Measurements from ENCODE around the gene FIG4.

DNA sequence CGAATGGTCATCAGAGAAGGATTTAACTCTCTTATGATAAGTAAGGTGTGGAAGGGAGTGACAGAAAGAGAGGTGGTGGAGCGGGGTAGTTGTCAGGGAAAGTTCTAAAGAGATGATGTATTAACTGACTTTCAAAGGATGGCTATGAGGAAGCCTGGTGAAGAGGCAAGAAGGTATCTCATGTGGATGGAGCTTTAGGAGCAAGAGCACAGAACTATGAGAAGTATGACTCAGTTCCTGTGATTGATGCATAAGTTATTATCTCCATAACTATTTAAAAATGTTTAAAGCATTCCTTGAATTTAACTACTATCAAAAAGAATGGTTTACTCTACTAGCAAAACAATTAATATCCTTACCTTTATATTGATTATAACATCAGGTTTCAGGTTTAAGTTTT lies 28.9 kb upstream of the FIG4 start:
- TF ChIP-seq, protein P1, sequence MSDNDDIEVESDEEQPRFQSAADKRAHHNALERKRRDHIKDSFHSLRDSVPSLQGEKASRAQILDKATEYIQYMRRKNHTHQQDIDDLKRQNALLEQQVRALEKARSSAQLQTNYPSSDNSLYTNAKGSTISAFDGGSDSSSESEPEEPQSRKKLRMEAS (CRISPR knock-in tag; IDR thresholded peaks at IDR 0.05): no peak
- TF ChIP-seq, protein P2, sequence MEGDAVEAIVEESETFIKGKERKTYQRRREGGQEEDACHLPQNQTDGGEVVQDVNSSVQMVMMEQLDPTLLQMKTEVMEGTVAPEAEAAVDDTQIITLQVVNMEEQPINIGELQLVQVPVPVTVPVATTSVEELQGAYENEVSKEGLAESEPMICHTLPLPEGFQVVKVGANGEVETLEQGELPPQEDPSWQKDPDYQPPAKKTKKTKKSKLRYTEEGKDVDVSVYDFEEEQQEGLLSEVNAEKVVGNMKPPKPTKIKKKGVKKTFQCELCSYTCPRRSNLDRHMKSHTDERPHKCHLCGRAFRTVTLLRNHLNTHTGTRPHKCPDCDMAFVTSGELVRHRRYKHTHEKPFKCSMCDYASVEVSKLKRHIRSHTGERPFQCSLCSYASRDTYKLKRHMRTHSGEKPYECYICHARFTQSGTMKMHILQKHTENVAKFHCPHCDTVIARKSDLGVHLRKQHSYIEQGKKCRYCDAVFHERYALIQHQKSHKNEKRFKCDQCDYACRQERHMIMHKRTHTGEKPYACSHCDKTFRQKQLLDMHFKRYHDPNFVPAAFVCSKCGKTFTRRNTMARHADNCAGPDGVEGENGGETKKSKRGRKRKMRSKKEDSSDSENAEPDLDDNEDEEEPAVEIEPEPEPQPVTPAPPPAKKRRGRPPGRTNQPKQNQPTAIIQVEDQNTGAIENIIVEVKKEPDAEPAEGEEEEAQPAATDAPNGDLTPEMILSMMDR (IDR thresholded peaks at IDR 0.05): no peak
- no peak for TF ChIP-seq JUN (CRISPR knock-in tag; IDR thresholded peaks at IDR 0.05)
- TF ChIP-seq, protein P3, sequence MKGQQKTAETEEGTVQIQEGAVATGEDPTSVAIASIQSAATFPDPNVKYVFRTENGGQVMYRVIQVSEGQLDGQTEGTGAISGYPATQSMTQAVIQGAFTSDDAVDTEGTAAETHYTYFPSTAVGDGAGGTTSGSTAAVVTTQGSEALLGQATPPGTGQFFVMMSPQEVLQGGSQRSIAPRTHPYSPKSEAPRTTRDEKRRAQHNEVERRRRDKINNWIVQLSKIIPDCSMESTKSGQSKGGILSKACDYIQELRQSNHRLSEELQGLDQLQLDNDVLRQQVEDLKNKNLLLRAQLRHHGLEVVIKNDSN (CRISPR knock-in tag; IDR thresholded peaks at IDR 0.05): no peak
- no peak for TF ChIP-seq NFYB (CRISPR knock-in tag; conservative IDR thresholded peaks at IDR 0.05; ENCODE audit: low read depth)
- no peak for TF ChIP-seq TEAD4 (CRISPR knock-in tag; IDR thresholded peaks at IDR 0.05)
- TF ChIP-seq, protein P4, sequence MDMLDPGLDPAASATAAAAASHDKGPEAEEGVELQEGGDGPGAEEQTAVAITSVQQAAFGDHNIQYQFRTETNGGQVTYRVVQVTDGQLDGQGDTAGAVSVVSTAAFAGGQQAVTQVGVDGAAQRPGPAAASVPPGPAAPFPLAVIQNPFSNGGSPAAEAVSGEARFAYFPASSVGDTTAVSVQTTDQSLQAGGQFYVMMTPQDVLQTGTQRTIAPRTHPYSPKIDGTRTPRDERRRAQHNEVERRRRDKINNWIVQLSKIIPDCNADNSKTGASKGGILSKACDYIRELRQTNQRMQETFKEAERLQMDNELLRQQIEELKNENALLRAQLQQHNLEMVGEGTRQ (CRISPR knock-in tag; IDR thresholded peaks at IDR 0.05): no peak
- TF ChIP-seq, protein P5, sequence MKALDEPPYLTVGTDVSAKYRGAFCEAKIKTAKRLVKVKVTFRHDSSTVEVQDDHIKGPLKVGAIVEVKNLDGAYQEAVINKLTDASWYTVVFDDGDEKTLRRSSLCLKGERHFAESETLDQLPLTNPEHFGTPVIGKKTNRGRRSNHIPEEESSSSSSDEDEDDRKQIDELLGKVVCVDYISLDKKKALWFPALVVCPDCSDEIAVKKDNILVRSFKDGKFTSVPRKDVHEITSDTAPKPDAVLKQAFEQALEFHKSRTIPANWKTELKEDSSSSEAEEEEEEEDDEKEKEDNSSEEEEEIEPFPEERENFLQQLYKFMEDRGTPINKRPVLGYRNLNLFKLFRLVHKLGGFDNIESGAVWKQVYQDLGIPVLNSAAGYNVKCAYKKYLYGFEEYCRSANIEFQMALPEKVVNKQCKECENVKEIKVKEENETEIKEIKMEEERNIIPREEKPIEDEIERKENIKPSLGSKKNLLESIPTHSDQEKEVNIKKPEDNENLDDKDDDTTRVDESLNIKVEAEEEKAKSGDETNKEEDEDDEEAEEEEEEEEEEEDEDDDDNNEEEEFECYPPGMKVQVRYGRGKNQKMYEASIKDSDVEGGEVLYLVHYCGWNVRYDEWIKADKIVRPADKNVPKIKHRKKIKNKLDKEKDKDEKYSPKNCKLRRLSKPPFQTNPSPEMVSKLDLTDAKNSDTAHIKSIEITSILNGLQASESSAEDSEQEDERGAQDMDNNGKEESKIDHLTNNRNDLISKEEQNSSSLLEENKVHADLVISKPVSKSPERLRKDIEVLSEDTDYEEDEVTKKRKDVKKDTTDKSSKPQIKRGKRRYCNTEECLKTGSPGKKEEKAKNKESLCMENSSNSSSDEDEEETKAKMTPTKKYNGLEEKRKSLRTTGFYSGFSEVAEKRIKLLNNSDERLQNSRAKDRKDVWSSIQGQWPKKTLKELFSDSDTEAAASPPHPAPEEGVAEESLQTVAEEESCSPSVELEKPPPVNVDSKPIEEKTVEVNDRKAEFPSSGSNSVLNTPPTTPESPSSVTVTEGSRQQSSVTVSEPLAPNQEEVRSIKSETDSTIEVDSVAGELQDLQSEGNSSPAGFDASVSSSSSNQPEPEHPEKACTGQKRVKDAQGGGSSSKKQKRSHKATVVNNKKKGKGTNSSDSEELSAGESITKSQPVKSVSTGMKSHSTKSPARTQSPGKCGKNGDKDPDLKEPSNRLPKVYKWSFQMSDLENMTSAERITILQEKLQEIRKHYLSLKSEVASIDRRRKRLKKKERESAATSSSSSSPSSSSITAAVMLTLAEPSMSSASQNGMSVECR (CRISPR knock-in tag; IDR thresholded peaks at IDR 0.05; ENCODE audit: borderline replicate concordance): no peak
- TF ChIP-seq MYBL2 (CRISPR knock-in tag; IDR thresholded peaks at IDR 0.05): no peak
- TF ChIP-seq, protein P6, sequence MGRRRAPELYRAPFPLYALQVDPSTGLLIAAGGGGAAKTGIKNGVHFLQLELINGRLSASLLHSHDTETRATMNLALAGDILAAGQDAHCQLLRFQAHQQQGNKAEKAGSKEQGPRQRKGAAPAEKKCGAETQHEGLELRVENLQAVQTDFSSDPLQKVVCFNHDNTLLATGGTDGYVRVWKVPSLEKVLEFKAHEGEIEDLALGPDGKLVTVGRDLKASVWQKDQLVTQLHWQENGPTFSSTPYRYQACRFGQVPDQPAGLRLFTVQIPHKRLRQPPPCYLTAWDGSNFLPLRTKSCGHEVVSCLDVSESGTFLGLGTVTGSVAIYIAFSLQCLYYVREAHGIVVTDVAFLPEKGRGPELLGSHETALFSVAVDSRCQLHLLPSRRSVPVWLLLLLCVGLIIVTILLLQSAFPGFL (CRISPR knock-in tag; IDR thresholded peaks at IDR 0.05; ENCODE audit: borderline replicate concordance): no peak
- no peak for TF ChIP-seq NFE2L1 (CRISPR knock-in tag; IDR thresholded peaks at IDR 0.05)
- TF ChIP-seq TP53 (CRISPR knock-in tag; IDR thresholded peaks at IDR 0.05): no peak
- TF ChIP-seq FOXJ3 (CRISPR knock-in tag; IDR thresholded peaks at IDR 0.05; ENCODE audit: borderline replicate concordance): no peak

Data from WTC11 (cell line).